MCF 10A (cell line): ENCODE measurements around the gene FRMD4B. TPM values are rescaled to one million over a fixed set of nuclear protein-coding genes. Genes with fewer than 3 reads are reported as not detected.

Experiments
- BruUV-seq: library from RNA; stranded (reverse); fragments of 400-500 nt; replicated peaks from 2 replicates; lab custom pipeline; 2021; lab: Mats Ljungman, UMichigan
- CTCF ChIA-PET: fragments of 300-600 bp; sonication (Branson Sonifier 250); formaldehyde crosslinking; extraction: SDS; loops from one replicate; lab custom pipeline; 2021; ENCODE audit warnings: antibody characterized with exemption, inconsistent platforms; lab: Yijun Ruan, JAX
- POLR2A ChIA-PET: fragments of 300-600, 350-650 bp; sonication (Branson Sonifier 250); formaldehyde crosslinking; extraction: SDS; loops from one replicate; lab custom pipeline; 2020; ENCODE audit warnings: antibody characterized with exemption, inconsistent platforms; lab: Yijun Ruan, JAX
- DNase-seq: peaks from one replicate; pipeline ENCODE4 v3.0.0-alpha.2; 2018; ENCODE audit not compliant: unreplicated experiment
- H3K27ac Mint-ChIP-seq: one replicate; pipeline ENCODE4 v1.8.0; 2022; ENCODE audit warnings: mild to moderate bottlenecking, low read depth, mixed read lengths; ENCODE audit not compliant: unreplicated experiment
- H3K27me3 Mint-ChIP-seq: one replicate; pipeline ENCODE4 v1.8.0; 2022; ENCODE audit warnings: mixed read lengths; ENCODE audit not compliant: insufficient read depth, unreplicated experiment
- H3K36me3 Mint-ChIP-seq: one replicate; pipeline ENCODE4 v1.8.0; 2022; ENCODE audit warnings: mild to moderate bottlenecking, moderate library complexity, mixed read lengths; ENCODE audit not compliant: insufficient read depth, unreplicated experiment
- H3K4me1 Mint-ChIP-seq: one replicate; pipeline ENCODE4 v1.8.0; 2022; ENCODE audit warnings: mixed read lengths; ENCODE audit not compliant: insufficient read depth, unreplicated experiment
- H3K4me3 Mint-ChIP-seq: one replicate; pipeline ENCODE4 v1.8.0; 2022; ENCODE audit warnings: mild to moderate bottlenecking, moderate library complexity, mixed read lengths; ENCODE audit not compliant: unreplicated experiment
- H3K9me3 Mint-ChIP-seq: one replicate; pipeline ENCODE4 v1.8.0; 2022; ENCODE audit warnings: mixed read lengths; ENCODE audit not compliant: unreplicated experiment
- intact Hi-C: fragments of 100-400 bp; cut with micrococcal nuclease; formaldehyde crosslinking; loops from 2 replicates; pipeline ENCODE4 v1.14.1; 2022
- total RNA-seq: library from RNA; stranded (reverse); gene quantifications from 2 replicates; pipeline ENCODE4 v1.2.3, GENCODE V29; 2022
- TF ChIP-seq, protein P1 (sequence below): fragments of 200-600 bp; IDR thresholded peaks from one replicate; pipeline ENCODE4 v1.8.0; 2022; ENCODE audit warnings: antibody characterized with exemption, mild to moderate bottlenecking; ENCODE audit not compliant: unreplicated experiment

Gene FRMD4B
- total RNA-seq, 1 experiment from 2014 or later = 39.0 TPM

DNA sequence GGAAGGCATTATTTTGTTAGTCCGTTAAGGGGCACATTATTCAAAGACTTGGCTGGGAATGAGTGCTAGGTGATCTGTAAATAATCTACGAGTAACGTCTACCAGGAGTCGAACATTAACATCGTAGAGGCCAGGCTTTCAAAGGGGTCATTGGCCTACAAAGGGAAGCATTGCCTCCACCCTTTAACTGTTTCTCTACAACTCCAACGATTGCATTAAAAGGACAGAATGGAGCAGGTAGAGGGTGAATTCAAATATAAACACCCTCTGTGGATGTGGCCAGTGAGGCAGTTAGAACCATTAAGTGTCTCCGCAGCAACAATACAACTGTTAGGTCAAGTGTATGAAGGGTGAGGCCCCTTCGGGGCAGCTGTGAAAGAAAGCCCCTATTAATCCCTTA, 137.5 kb downstream of the FRMD4B start:
- no TSS peak for BruUV-seq
- Mint-ChIP-seq H3K27ac (no peak overlapping the region), H3K4me1 (peaks cover under 1% of the 10 kb centered on the region), H3K4me3 (no peak overlapping the region), H3K36me3 (peaks cover 10% of the 10 kb centered on the region), H3K9me3 (no peaks in the 10 kb centered on the region), H3K27me3 (no peaks in the 10 kb centered on the region)
- CTCF ChIA-PET = interaction anchor here (1.6 kb wide), 1 partner anchor 58 kb away, joined by 6 read pairs; no protein-coding TSS in a partner anchor
- intact Hi-C loops = no loop called here
- no peak for DNase-seq
- TF ChIP-seq, protein P1, sequence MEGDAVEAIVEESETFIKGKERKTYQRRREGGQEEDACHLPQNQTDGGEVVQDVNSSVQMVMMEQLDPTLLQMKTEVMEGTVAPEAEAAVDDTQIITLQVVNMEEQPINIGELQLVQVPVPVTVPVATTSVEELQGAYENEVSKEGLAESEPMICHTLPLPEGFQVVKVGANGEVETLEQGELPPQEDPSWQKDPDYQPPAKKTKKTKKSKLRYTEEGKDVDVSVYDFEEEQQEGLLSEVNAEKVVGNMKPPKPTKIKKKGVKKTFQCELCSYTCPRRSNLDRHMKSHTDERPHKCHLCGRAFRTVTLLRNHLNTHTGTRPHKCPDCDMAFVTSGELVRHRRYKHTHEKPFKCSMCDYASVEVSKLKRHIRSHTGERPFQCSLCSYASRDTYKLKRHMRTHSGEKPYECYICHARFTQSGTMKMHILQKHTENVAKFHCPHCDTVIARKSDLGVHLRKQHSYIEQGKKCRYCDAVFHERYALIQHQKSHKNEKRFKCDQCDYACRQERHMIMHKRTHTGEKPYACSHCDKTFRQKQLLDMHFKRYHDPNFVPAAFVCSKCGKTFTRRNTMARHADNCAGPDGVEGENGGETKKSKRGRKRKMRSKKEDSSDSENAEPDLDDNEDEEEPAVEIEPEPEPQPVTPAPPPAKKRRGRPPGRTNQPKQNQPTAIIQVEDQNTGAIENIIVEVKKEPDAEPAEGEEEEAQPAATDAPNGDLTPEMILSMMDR = no peak
- POLR2A ChIA-PET = no interaction called here

DNA sequence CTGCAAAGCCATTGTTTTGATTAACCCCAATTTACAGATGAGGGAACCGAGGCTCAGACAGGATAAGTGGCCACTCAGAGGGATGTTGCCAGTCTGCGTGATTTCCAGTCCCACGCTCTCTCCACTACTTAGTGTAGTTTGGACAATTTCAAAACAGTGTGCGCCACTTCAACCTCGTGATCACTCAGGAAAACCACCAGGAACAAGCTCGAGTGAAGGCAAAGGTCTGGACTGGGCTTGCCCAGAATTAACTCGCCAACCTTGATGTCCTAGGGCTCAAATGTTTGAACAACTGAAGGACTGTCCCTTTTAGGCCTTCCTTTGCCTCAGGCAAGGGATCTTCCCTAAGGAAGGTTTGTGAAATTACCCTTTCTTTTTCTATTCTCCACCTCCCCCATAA, 139.3 kb downstream of the FRMD4B start:
- Mint-ChIP-seq H3K27ac (peak overlapping the region; percentile 12), H3K4me1 (peaks cover 7% of the 10 kb centered on the region), H3K4me3 (no peak overlapping the region), H3K27me3 (no peaks in the 10 kb centered on the region), H3K9me3 (no peaks in the 10 kb centered on the region), H3K36me3 (peaks cover 6% of the 10 kb centered on the region)
- no peak for DNase-seq
- POLR2A ChIA-PET = no interaction called here
- TF ChIP-seq, protein P1 = no peak
- CTCF ChIA-PET = interaction anchor here (0.6 to 1.0 kb wide), 2 partner anchors 57 to 85 kb away, joined by 3 read pairs; no protein-coding TSS in a partner anchor
- intact Hi-C loops = no loop called here
- BruUV-seq = no TSS peak

DNA sequence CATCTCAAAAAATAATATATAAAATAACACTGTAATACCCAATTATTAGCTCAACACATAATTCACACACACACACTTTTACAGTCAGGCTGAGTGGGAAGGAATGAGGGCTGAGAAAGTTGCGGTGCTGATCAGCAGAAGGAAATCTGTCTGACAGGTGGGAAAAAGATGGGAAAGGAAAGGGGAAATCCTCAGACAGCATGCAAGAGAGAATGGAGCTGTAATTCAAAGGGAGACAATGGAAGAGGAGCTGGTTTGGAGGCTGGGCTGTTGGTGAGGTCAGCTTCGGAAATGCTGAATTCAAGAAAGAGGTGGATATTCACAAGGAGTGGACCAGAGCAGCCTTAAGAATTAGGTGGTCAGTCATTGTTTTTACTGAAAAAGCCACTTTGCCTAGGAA, 141.8 kb downstream of the FRMD4B start:
- DNase-seq = no peak
- H3K27ac Mint-ChIP-seq = no peak overlapping the region
- ChIA-PET CTCF (interaction anchor here (0.7 to 2.3 kb wide), 5 partner anchors 11 to 85 kb away, joined by 3 to 11 read pairs (median 4); no protein-coding TSS in a partner anchor), POLR2A (interaction anchor here (0.6 to 2.2 kb wide), 7 partner anchors 11 to 111 kb away, joined by 3 to 11 read pairs (median 6); no protein-coding TSS in a partner anchor)
- H3K4me3 Mint-ChIP-seq = no peak overlapping the region
- TF ChIP-seq, protein P1 = no peak
- H3K4me1 Mint-ChIP-seq = peaks cover 7% of the 10 kb centered on the region
- H3K36me3 Mint-ChIP-seq = no peaks in the 10 kb centered on the region
- intact Hi-C loops = no loop called here
- H3K27me3 Mint-ChIP-seq = no peaks in the 10 kb centered on the region
- BruUV-seq = no TSS peak
- no peaks in the 10 kb centered on the region for H3K9me3 Mint-ChIP-seq

DNA sequence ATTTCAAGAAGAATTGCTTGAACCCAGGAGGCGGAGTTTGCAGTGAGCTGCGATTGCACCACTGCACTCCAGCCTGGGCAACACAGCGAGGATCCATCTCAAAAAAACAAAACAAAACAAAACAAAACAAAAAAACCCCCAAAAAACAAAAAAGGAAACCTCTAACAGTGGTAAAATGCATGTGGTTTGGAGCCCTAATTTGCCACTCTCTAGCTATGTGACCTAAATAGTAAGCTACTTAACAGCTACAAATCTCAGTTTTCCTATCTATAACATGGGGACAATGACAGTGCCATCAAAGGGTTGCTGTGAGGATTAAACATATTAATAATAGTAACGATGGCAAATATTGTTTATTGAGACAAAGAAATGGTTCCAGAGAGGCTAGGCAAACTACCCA, 144.1 kb downstream of the FRMD4B start:
- peaks cover 12% of the 10 kb centered on the region for H3K4me1 Mint-ChIP-seq
- intact Hi-C loops = no loop called here
- DNase-seq = no peak

More for the DNA sequence above, 144.1 kb downstream of the FRMD4B start:
- no peaks in the 10 kb centered on the region for H3K36me3 Mint-ChIP-seq
- ChIA-PET POLR2A (interaction anchor here (1.1 to 2.2 kb wide), 6 partner anchors 9 to 129 kb away, joined by 3 to 11 read pairs (median 4); no protein-coding TSS in a partner anchor), CTCF (interaction anchor here (1.4 to 1.8 kb wide), 2 partner anchors 65 to 79 kb away, joined by 4 to 6 read pairs; no protein-coding TSS in a partner anchor)
- TF ChIP-seq, protein P1 = no peak
- H3K9me3 Mint-ChIP-seq = no peaks in the 10 kb centered on the region
- no peaks in the 10 kb centered on the region for H3K27me3 Mint-ChIP-seq
- BruUV-seq = no TSS peak
- no peak overlapping the region for H3K27ac Mint-ChIP-seq
- no peak overlapping the region for H3K4me3 Mint-ChIP-seq
